Gastrocnemius medialis (tissue), 4 donors: Measurements from ENCODE around the gene MEIOSIN.

Source experiments
- CTCF ChIP-seq, 5 experiments: fragments of 450-650 bp in 3 of 5; fragments of 200-600 bp in 2 of 5; sonication (generic) in 2 of 5; IDR thresholded peaks in 4 of 5; conservative IDR thresholded peaks in 1 of 5; 1 replicate in 4 of 5; 2 replicates in 1 of 5; pipeline ENCODE4 v1.5.1; 2016 to 2019; ENCODE audit warnings: antibody characterized with exemption in 5 of 5, mild to moderate bottlenecking in 3 of 5, moderate library complexity in 3 of 5
- POLR2A ChIP-seq, 2 donors: fragments of 450-650 bp; IDR thresholded peaks; one replicate each; pipeline ENCODE4 v1.6.1; 2017; ENCODE audit warnings: antibody characterized with exemption in 2 of 2, mild to moderate bottlenecking in 2 of 2, moderate library complexity in 2 of 2

- TF ChIP-seq CTCF (IDR thresholded peaks at IDR 0.05 in 4 of 5, conservative IDR thresholded peaks at IDR 0.05 in 1 of 5) (no peak), POLR2A (IDR thresholded peaks at IDR 0.05) (no peak)
Observed at GRCh38 chr19:45773384-45773783, 40.1 kb downstream of the MEIOSIN start.
